ENCODE data around the gene EGFR.

GRCh38 chr7:55059021-55059420 is 40.2 kb downstream of the EGFR start:
- TF ChIP-seq CTCF (IDR thresholded peaks at IDR 0.05) (no peak), POLR2A (IDR thresholded peaks at IDR 0.05) (no peak)

Data from prostate gland (tissue), 2 donors.